SK-N-SH (cell line): ENCODE data around the gene BTG1. TPM values are rescaled to one million over a fixed set of nuclear protein-coding genes. Genes with fewer than 3 reads are reported as not detected.
A peak's percentile ranks its signal among the peaks of the same experiment; 100 is the strongest.

ENCODE experiments used
- CTCF ChIA-PET: fragments of 300-600, 350-600 bp; formaldehyde crosslinking; extraction: SDS; loops from one replicate; lab custom pipeline; 2021; lab: Yijun Ruan, JAX
- POLR2A ChIA-PET: fragments of 350-600 bp; sonication (Branson Sonifier 250); formaldehyde crosslinking; extraction: SDS; loops from one replicate; lab custom pipeline; 2020; ENCODE audit warnings: antibody characterized with exemption, inconsistent platforms; lab: Yijun Ruan, JAX
- DNase-seq: peaks from one replicate; pipeline ENCODE4 v3.0.0; 2012
- H2AFZ ChIP-seq: fragments of 200-600 bp; sonication (generic); 2 replicates; pipeline ENCODE4 v1.8.1; 2016; ENCODE audit warnings: antibody characterized with exemption, mild to moderate bottlenecking, low read depth
- H3F3A ChIP-seq: fragments of 200-600 bp; sonication (generic); replicated peaks from 2 replicates; pipeline ENCODE3; 2016; ENCODE audit warnings: antibody characterized with exemption, mild to moderate bottlenecking; ENCODE audit not compliant: insufficient read depth
- H3K27ac ChIP-seq, 2 experiments: fragments of 200-500 bp in 1 of 2; fragments of 200-600 bp in 1 of 2; sonication (Bioruptor generic) in 1 of 2; sonication (generic), shearing (Covaris generic) in 1 of 2; 2 replicates each; pipeline versions ENCODE4 v1.5.1 to v1.6.1; 2014 to 2016; ENCODE audit warnings: low read depth in 2 of 2, inconsistent platforms in 1 of 2, low read length in 1 of 2, mild to moderate bottlenecking in 1 of 2, mixed read lengths in 1 of 2
- H3K27me3 ChIP-seq: fragments of 200-600 bp; sonication (generic), shearing (Covaris generic); 2 replicates; pipeline ENCODE4 v1.6.1; 2016; ENCODE audit warnings: mixed run types; ENCODE audit not compliant: insufficient read depth
- H3K36me3 ChIP-seq, 2 experiments: fragments of 200-500 bp in 1 of 2; fragments of 200-600 bp in 1 of 2; sonication (Bioruptor generic) in 1 of 2; sonication (generic) in 1 of 2; replicated peaks in 1 of 2; 2 replicates each; pipeline versions ENCODE3 to v1.5.1; 2014 to 2016; ENCODE audit warnings: low read length in 1 of 2, mild to moderate bottlenecking in 1 of 2; ENCODE audit not compliant: insufficient read depth in 2 of 2, control insufficient read depth in 1 of 2
- H3K4me1 ChIP-seq, 2 experiments: fragments of 200-500 bp in 1 of 2; fragments of 200-600 bp in 1 of 2; sonication (Bioruptor generic) in 1 of 2; sonication (generic), shearing (Covaris generic) in 1 of 2; 2 replicates each; pipeline versions ENCODE4 v1.5.1 to v1.6.1; 2014 to 2016; ENCODE audit warnings: low read depth in 1 of 2, low read length in 1 of 2, mixed run types in 1 of 2; ENCODE audit not compliant: insufficient read depth in 2 of 2, control insufficient read depth in 1 of 2
- H3K4me2 ChIP-seq: fragments of 200-600 bp; sonication (generic), shearing (Covaris generic); 2 replicates; pipeline ENCODE4 v1.6.1; 2017; ENCODE audit warnings: mixed run types
- H3K4me3 ChIP-seq, 2 experiments: fragments of 200-500 bp in 1 of 2; fragments of 200-600 bp in 1 of 2; sonication (Bioruptor generic) in 1 of 2; sonication (generic), shearing (Covaris generic) in 1 of 2; 2 replicates each; pipeline versions ENCODE4 v1.5.1 to v1.8.1; 2014 to 2016; ENCODE audit warnings: low read depth in 2 of 2, inconsistent platforms in 1 of 2, low read length in 1 of 2, mild to moderate bottlenecking in 1 of 2, mixed read lengths in 1 of 2, moderate library complexity in 1 of 2
- H3K79me2 ChIP-seq: fragments of 200-600 bp; sonication (generic); 2 replicates; pipeline ENCODE4 v1.8.1; 2017; ENCODE audit warnings: mild to moderate bottlenecking; ENCODE audit not compliant: insufficient read depth
- H3K9ac ChIP-seq: fragments of 200-600 bp; sonication (generic); 2 replicates; pipeline ENCODE4 v1.6.1; 2017; ENCODE audit warnings: mixed run types
- H3K9me2 ChIP-seq: fragments of 200-600 bp; sonication (generic); 2 replicates; pipeline ENCODE4 v1.6.1; 2017; ENCODE audit warnings: mixed run types
- H3K9me3 ChIP-seq: fragments of 200-600 bp; sonication (generic); 2 replicates; pipeline ENCODE4 v1.6.1; 2017; ENCODE audit warnings: mixed run types, mild to moderate bottlenecking, moderate library complexity
- H4K20me1 ChIP-seq: fragments of 200-600 bp; sonication (generic); 2 replicates; pipeline ENCODE4 v1.6.1; 2017; ENCODE audit warnings: mild to moderate bottlenecking, mixed run types; ENCODE audit not compliant: insufficient read depth
- CHD2 ChIP-seq: fragments of 150-350 bp; IDR thresholded peaks from 2 replicates; pipeline ENCODE4 v1.6.1; 2018; ENCODE audit warnings: low read length; ENCODE audit not compliant: partially characterized antibody
- ELF1 ChIP-seq: IDR thresholded peaks from 2 replicates; pipeline ENCODE4 v1.4.0; 2012
- FOSL2 ChIP-seq: IDR thresholded peaks from 2 replicates; pipeline ENCODE4 v1.4.0; 2012; ENCODE audit warnings: low read depth, mild to moderate bottlenecking, moderate library complexity, borderline replicate concordance
- GABPA ChIP-seq: IDR thresholded peaks from 2 replicates; pipeline ENCODE4 v1.4.0; 2012; ENCODE audit warnings: low read depth, mild to moderate bottlenecking
- GATA2 ChIP-seq: sonication (generic); formaldehyde crosslinking; IDR thresholded peaks from 2 replicates; pipeline ENCODE4 v1.5.0; 2020; ENCODE audit warnings: mild to moderate bottlenecking, missing genetic modification reagents
- IRF3 ChIP-seq: fragments of 150-350 bp; IDR thresholded peaks from 2 replicates; pipeline ENCODE4 v1.6.1; 2016; ENCODE audit warnings: mild to moderate bottlenecking, low read depth, low read length
- MAX ChIP-seq: IDR thresholded peaks from 2 replicates; pipeline ENCODE4 v1.4.0; 2012; ENCODE audit warnings: low read depth
- MXI1 ChIP-seq: IDR thresholded peaks from 2 replicates; pipeline ENCODE4 v1.6.1; 2012; ENCODE audit warnings: mild to moderate bottlenecking, low read depth, low read length, improper control_type of control experiment
- NFIC ChIP-seq: IDR thresholded peaks from 2 replicates; pipeline ENCODE4 v1.4.0; 2012; ENCODE audit warnings: borderline replicate concordance
- NRF1 ChIP-seq: IDR thresholded peaks from 2 replicates; pipeline ENCODE4 v1.6.1; 2012; ENCODE audit warnings: low read depth, mild to moderate bottlenecking, low read length
- POLR2AphosphoS5 ChIP-seq: IDR thresholded peaks from 2 replicates; pipeline ENCODE4 v1.6.1; 2012; ENCODE audit warnings: low read depth, low read length
- RAD21 ChIP-seq: IDR thresholded peaks from 2 replicates; pipeline ENCODE4 v1.6.1; 2012; ENCODE audit warnings: mild to moderate bottlenecking, low read length
- RCOR1 ChIP-seq: fragments of 150-350 bp; IDR thresholded peaks from 2 replicates; pipeline ENCODE4 v1.6.1; 2017; ENCODE audit warnings: antibody characterized with exemption, low read length
- REST ChIP-seq: IDR thresholded peaks from 2 replicates; pipeline ENCODE4 v1.6.1; 2012; ENCODE audit warnings: mild to moderate bottlenecking, low read depth, low read length, moderate library complexity
- RFX5 ChIP-seq: IDR thresholded peaks from 2 replicates; pipeline ENCODE4 v1.6.1; 2012; ENCODE audit warnings: mild to moderate bottlenecking, improper control_type of control experiment, low read length
- SIN3A ChIP-seq: IDR thresholded peaks from 2 replicates; pipeline ENCODE4 v1.6.1; 2012; ENCODE audit warnings: low read depth, mild to moderate bottlenecking, low read length, moderate library complexity, borderline replicate concordance
- SMC3 ChIP-seq: IDR thresholded peaks from 2 replicates; pipeline ENCODE4 v1.6.1; 2012; ENCODE audit warnings: low read depth, low read length, improper control_type of control experiment
- TAF1 ChIP-seq: IDR thresholded peaks from 2 replicates; pipeline ENCODE4 v1.6.1; 2012; ENCODE audit warnings: low read depth, mild to moderate bottlenecking, low read length, moderate library complexity, borderline replicate concordance
- TCF12 ChIP-seq: IDR thresholded peaks from 2 replicates; pipeline ENCODE4 v1.4.0; 2012
- TEAD4 ChIP-seq: IDR thresholded peaks from 2 replicates; pipeline ENCODE4 v1.4.0; 2012; ENCODE audit warnings: mild to moderate bottlenecking, borderline replicate concordance; ENCODE audit not compliant: insufficient read depth
- USF1 ChIP-seq: IDR thresholded peaks from 2 replicates; pipeline ENCODE4 v1.4.0; 2012; ENCODE audit warnings: low read depth, borderline replicate concordance
- YY1 ChIP-seq: IDR thresholded peaks from 2 replicates; pipeline ENCODE4 v1.4.0; 2012; ENCODE audit warnings: low read depth, mild to moderate bottlenecking
- ZBTB33 ChIP-seq: IDR thresholded peaks from 2 replicates; pipeline ENCODE4 v1.4.0; 2012; ENCODE audit warnings: low read depth, borderline replicate concordance
- WGBS: methylation state at CpG from one replicate; pipeline ENCODE4 v1.1.6; 2017; ENCODE audit warnings: low lambda C conversion rate; 5-methylcytosine and 5-hydroxymethylcytosine counted together
- polyA plus RNA-seq, 3 experiments: library from polyadenylated mRNA; depleted of rRNA; stranded (reverse); fragments of >200 nt; gene quantifications; 2 replicates each; pipeline ENCODE4 v1.2.3, GENCODE V29; 2012

BTG1 gene
- 16.2 and 28.3 TPM in 2 replicates for polyA plus RNA-seq (2012; rRNA removed)
- 19.6 and 23.8 TPM in 2 replicates for polyA plus RNA-seq (2012; cell fraction: cytosol; rRNA removed)
- 15.1 and 15.2 TPM in 2 replicates for polyA plus RNA-seq (2012; cell fraction: nucleus; rRNA removed)

- TF ChIP-seq NRF1, result peak; percentile 58
- 0 out of 2 replicates have a peak, but pooled peaks have one; percentile 24 for TF ChIP-seq RAD21
- peak; percentile 49 for TF ChIP-seq MXI1
- peak; percentile 26 for TF ChIP-seq CHD2
- peak; percentile 93 for TF ChIP-seq RFX5
- no peak for TF ChIP-seq IRF3
- peak; percentile 100 for TF ChIP-seq POLR2AphosphoS5
- TF ChIP-seq NFIC, result 0 out of 2 replicates have a peak, but pooled peaks have one; percentile 40
- TF ChIP-seq RCOR1, result peak; percentile 25; the same call in 1 of the 2 replicates
- TF ChIP-seq TEAD4, result no peak
- TF ChIP-seq GABPA, result peak; percentile 76
- peak; percentile 76; the same call in 1 of the 2 replicates for TF ChIP-seq YY1
- TF ChIP-seq GATA2 (CRISPR knock-in tag), result peak; percentile 5; the same call in 1 of the 2 replicates
- peak; percentile 100 for TF ChIP-seq TAF1
- TF ChIP-seq FOSL2, result no peak
- TF ChIP-seq ELF1, result no peak
- TF ChIP-seq SMC3, result no peak; the same call in 1 of the 2 replicates
- no peak for TF ChIP-seq TCF12
- peak; percentile 49; the same call in 1 of the 2 replicates for TF ChIP-seq MAX
- TF ChIP-seq SIN3A, result peak; percentile 95; the same call in 1 of the 2 replicates
- peak; percentile 83 for TF ChIP-seq REST
- no peak for TF ChIP-seq ZBTB33
- TF ChIP-seq USF1, result 0 out of 2 replicates have a peak, but pooled peaks have one; percentile 46
- TF ChIP-seq, all 33 proteins: peak for 16
- Histone ChIP-seq H3K36me3 (peaks cover 23 to 30% of the 10 kb centered on the region in 2 experiments), H2AFZ (peak within 1 kb of the TSS; percentile 92), H3K9me2 (no peaks in the 10 kb centered on the region), H3K27ac (peak within 1 kb of the TSS; percentile 91 to 97), H3K4me1 (peaks cover 6 to 10% of the 10 kb centered on the region in 2 experiments; a peak in 3 of 4 replicates), H3K4me2 (peak within 1 kb of the TSS; percentile 86), H3K27me3 (no peaks in the 10 kb centered on the region), H3K9ac (peak within 1 kb of the TSS; percentile 96), H3F3A (peaks cover 25% of the 10 kb centered on the region), H4K20me1 (peaks cover 30% of the 10 kb centered on the region), H3K4me3 (peak within 1 kb of the TSS; percentile 89 to 98), H3K79me2 (peaks cover 46% of the 10 kb centered on the region), H3K9me3 (no peaks in the 10 kb centered on the region)
- ChIA-PET POLR2A (interaction anchor here (0.6 to 3.7 kb wide), 56 partner anchors 8 to 772 kb away, joined by 3 to 66 read pairs (median 4); no protein-coding TSS in a partner anchor), CTCF (interaction anchor here (0.7 to 6.1 kb wide), 13 partner anchors 113 to 765 kb away, joined by 3 to 50 read pairs (median 3); no protein-coding TSS in a partner anchor)
- WGBS, result 1% methylated on average over 37 of the region's 61 CpGs
- DNase-seq, result peak; percentile 94
Measured at GRCh38 chr12:92145731-92146496, at the start of gene BTG1. Gene BTG1 (minus strand): TSS chr12:92145846. CDS start chr12:92145535, 311 bp downstream.
